HG02870 (cell line): Measurements from ENCODE around the gene RECK.
"Not testable (repeated sequence)": the region's sequence is repeated elsewhere in the genome, so short reads cannot be mapped to it uniquely, and the experiment has no call there.

Experiments used
- ATAC-seq: cut with Tn5 transposase; IDR thresholded peaks from one replicate; pipeline ENCODE4 v1.9.1; 2021; ENCODE audit warnings: mild to moderate bottlenecking, moderate library complexity; ENCODE audit not compliant: unreplicated experiment

RECK gene

GRCh38 chr9:36151316-36152210 is 114.8 kb downstream of the RECK start:
- ATAC-seq, result peak; percentile 82

GRCh38 chr9:36152741-36153438 is 116.2 kb downstream of the RECK start:
- no peak for ATAC-seq

DNA sequence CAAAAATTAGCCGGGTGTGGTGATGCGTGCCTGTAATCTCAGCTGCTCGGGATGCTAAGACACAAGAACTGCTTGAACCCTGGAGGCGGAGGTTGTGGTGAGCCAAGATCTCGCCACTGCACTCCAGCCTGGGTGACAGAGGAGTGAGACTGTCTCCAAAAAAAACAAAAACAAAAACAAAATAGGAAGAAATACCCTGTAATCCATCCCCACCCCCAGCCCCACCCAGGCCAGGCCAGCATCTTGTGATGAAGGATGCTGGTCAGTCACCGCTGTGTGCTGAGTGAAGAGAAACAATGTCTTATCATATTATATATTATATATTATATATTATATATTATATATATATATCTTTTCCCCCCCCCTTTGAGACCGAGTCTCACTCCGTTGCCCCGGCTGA is 117.0 kb downstream of the RECK start:
- no peak for ATAC-seq

DNA sequence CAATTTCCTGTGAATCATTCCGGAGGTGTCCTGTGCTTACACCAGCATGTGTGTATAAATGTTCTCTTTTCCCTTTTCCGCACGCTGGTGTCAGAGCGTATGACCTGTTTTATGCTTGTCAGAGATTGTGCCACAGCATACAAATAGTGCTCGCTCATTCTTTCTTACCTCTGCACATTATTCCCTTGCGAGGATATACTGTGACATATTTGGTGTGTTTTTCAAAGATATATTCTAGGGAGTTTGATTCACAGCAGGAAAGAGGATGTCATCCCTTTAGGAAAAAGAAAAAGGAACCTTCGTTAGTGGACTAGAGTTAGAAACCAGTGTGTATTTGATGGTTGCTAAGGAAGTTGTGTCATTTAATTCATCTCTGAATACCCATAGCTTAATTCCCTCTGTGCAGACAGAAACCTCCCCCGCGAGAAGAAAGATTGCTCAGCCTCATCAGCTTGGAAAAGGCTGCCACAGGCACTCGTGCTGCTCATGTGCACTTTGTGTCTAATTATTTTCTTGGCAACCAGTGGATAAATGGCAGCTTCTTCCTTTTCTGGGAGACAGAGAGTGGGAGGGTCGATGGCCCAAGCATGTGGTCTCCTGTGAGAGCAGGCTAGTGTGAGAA is 117.7 kb downstream of the RECK start:
- no peak for ATAC-seq

- ATAC-seq, result no peak
Observed at GRCh38 chr9:36156116-36156515, 119.4 kb downstream of the RECK start.

- no peak for ATAC-seq
Observed at GRCh38 chr9:36158122-36158521, 121.4 kb downstream of the RECK start.

GRCh38 chr9:36158917-36159316 is 122.2 kb downstream of the RECK start:
- no peak for ATAC-seq

DNA sequence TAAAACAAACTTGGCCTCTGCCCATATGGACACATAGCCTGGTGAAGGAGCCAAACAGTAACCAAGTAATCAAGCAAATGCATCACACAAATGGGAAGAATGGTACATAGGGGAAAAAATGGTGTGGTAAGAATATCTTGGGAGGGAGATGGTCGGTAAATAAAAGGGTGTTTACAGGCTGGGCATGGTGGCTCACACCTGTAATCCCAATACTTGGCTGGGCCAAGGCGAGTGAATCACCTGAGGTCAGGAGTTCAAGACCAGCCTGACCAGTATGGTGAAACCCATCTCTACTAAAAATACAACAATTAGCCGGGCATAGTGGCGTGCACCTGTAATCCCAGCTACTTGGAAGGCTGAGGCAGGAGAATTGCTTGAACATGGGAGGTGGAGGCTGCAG is 122.8 kb downstream of the RECK start:
- not testable (repeated sequence) for ATAC-seq

- not testable (repeated sequence) for ATAC-seq
Observed at GRCh38 chr9:36160126-36160525, 123.4 kb downstream of the RECK start.

GRCh38 chr9:36161187-36161586 is 124.5 kb downstream of the RECK start:
- ATAC-seq, result no peak

DNA sequence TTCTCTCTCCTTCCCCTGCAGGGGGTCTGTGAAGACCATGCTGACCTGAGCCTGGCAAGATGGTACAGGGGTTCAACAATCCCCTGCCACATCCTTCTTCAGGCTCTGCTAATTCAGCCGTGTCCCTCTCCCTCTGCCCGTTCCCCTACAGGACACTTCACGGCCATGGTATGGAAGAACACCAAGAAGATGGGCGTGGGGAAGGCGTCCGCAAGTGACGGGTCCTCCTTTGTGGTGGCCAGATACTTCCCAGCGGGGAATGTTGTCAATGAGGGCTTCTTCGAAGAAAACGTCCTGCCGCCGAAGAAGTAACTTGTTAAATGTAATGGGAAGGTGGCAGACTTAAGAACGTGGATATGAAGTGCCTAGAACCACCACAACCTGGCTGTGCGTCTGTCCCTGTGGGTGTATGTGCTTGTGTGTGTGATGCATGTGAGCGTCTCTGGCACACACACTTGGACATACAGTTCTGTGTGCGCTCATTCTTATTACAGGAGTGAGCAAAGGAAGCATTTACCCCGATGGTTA is 125.6 kb downstream of the RECK start:
- no peak for ATAC-seq

DNA sequence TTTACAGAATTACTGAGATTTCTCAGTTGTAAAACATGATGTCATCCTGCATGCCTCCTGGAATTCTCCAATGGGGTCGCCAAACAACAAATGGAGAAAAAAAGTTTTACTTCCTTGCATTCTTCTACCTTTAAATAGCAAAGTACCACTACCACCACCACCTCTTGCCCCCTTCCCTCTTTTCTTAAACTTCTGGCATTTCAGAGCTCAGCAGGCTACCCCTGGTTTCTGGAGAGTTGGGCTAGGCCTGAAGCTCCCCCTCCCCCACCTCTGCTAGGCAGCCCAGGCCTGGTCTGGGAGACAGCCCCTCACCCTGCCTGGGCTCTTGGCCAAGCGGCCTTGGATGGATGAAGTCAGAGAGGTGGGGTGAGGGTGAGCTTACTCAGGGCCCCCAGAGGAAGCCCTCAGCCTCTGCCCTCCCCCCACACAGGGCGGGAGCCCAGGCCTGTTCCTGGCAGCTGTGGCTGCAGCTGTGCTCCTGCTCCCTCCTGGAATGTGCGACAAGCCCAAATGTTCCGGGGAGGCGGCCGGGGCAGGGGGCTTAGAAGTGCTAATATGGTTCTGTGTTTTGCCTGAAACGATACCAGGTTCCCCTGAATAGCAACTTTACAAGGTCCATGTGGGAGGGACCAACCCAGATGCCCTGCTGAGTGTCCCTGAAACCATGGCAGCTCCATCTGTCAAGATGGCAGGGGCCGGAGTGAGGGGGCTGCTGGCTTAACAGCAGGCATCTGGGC is 126.5 kb downstream of the RECK start:
- ATAC-seq, result no peak

- ATAC-seq, result no peak
Observed at GRCh38 chr9:36163786-36164170, 127.1 kb downstream of the RECK start.

DNA sequence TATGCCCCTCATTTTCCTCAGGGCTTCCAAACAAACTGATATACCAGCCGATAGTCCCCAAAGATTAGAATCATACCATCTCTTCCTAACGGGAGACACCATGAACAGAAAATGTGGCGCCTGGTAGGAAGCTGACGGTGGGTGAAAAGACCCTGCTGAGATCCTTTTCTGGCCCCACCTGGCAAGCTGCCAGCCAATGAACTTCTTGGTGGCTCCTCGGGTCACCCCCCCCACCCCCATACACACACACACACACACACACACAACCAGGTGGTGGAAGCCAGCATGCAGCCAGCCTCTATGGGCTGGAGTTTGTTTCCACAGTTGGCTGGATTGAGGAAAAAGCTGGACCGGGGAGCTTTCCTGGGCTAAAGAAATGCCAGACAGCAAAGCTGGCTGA is 127.7 kb downstream of the RECK start:
- ATAC-seq, result no peak

GRCh38 chr9:36164989-36165388 is 128.3 kb downstream of the RECK start:
- ATAC-seq, result no peak

DNA sequence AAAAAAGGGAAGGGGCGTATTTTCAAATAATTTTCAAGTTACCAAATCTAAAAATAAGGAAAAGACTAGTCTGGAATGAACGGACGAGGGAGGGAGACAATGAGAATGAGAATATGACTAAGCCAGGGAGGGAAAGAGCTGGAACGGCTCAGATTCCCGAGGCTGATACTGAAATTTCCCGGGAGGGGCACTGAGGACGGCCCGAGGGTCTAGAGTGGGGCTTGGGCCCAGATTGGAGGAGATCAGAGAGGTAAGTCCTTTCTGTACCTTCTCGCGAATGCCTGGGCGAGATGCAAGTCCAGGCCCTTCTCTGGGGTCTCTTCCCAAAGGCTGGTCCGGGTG is 129.1 kb downstream of the RECK start:
- no peak for ATAC-seq

- ATAC-seq, result peak; percentile 84
Observed at GRCh38 chr9:36166168-36166927, 129.6 kb downstream of the RECK start.

- ATAC-seq, result no peak
Observed at GRCh38 chr9:36169166-36169565, 132.5 kb downstream of the RECK start, which contains the start of gene CCIN. TSS of gene CCIN (plus strand) at chr9:36169388. CDS start at chr9:36169503, 115 bp downstream.

DNA sequence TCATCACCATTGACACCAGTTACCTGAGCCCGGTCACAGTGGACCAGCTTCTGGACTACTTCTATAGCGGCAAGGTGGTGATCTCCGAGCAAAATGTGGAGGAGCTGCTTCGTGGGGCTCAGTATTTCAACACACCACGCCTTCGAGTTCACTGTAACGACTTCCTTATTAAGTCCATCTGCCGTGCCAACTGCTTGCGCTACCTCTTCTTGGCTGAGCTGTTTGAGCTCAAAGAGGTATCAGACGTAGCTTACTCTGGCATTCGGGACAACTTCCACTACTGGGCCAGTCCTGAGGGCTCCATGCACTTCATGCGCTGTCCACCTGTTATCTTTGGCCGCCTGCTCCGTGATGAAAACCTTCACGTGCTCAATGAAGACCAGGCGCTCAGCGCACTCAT is 133.0 kb downstream of the RECK start:
- no peak for ATAC-seq

GRCh38 chr9:36170531-36170930 is 133.8 kb downstream of the RECK start:
- no peak for ATAC-seq
